Measurements from ENCODE around the gene LST1.

The LST1 gene

GRCh38 chr6:31614684-31615578, 28.9 kb downstream of the LST1 start, which contains the start of gene AIF1:
AIF1 (plus strand) TSS chr6:31615234; CDS start chr6:31615330, 96 bp downstream.
- DNase-seq (ENCODE audit: extremely low read depth, low read depth), result no peak
- H3K4me3 ChIP-seq (replicated peaks; ENCODE audit: low read depth, low read length), result no peak within 1 kb of the TSS

GRCh38 chr6:31615748-31616147, 29.7 kb downstream of the LST1 start:
- no peak for DNase-seq (ENCODE audit: extremely low read depth, low read depth)
- TF ChIP-seq CTCF (IDR thresholded peaks at IDR 0.05; ENCODE audit: low read depth, low read length, missing control alignments), result no peak
- no peak overlapping the region for H3K4me3 ChIP-seq (replicated peaks; ENCODE audit: low read depth, low read length)

More at GRCh38 chr6:31614684-31615578, 28.9 kb downstream of the LST1 start, which contains the start of gene AIF1:
- no peak for TF ChIP-seq CTCF (IDR thresholded peaks at IDR 0.05; ENCODE audit: low read depth, low read length, missing control alignments)

GRCh38 chr6:31617010-31617409, 30.9 kb downstream of the LST1 start:
- H3K4me3 ChIP-seq (replicated peaks; ENCODE audit: low read depth, low read length), result no peak overlapping the region
- DNase-seq (ENCODE audit: extremely low read depth, low read depth), result no peak
- TF ChIP-seq CTCF (IDR thresholded peaks at IDR 0.05; ENCODE audit: low read depth, low read length, missing control alignments), result no peak

GRCh38 chr6:31619805-31620585, 33.9 kb downstream of the LST1 start:
- peak overlapping the region; percentile 54 for H3K4me3 ChIP-seq (replicated peaks; ENCODE audit: low read depth, low read length)
- no peak for TF ChIP-seq CTCF (IDR thresholded peaks at IDR 0.05; ENCODE audit: low read depth, low read length, missing control alignments)
- peak; percentile 97 for DNase-seq (ENCODE audit: extremely low read depth, low read depth)

GRCh38 chr6:31620586-31621319, 34.7 kb downstream of the LST1 start, which contains the start of gene PRRC2A:
PRRC2A (plus strand) TSS chr6:31620715; CDS start chr6:31622790, 2,075 bp downstream.
- H3K4me3 ChIP-seq (replicated peaks; ENCODE audit: low read depth, low read length), result peak within 1 kb of the TSS; percentile 54
- DNase-seq (ENCODE audit: extremely low read depth, low read depth), result no peak
- no peak for TF ChIP-seq CTCF (IDR thresholded peaks at IDR 0.05; ENCODE audit: low read depth, low read length, missing control alignments)

GRCh38 chr6:31621320-31621939, 35.4 kb downstream of the LST1 start:
- TF ChIP-seq CTCF (IDR thresholded peaks at IDR 0.05; ENCODE audit: low read depth, low read length, missing control alignments), result no peak
- DNase-seq (ENCODE audit: extremely low read depth, low read depth), result no peak
- peak overlapping the region; percentile 54 for H3K4me3 ChIP-seq (replicated peaks; ENCODE audit: low read depth, low read length)
